ENCODE measurements around the gene TNFSF10.

GRCh38 chr3:172471903-172472302 lies 51.3 kb downstream of the TNFSF10 start:
- no peak for TF ChIP-seq CTCF (IDR thresholded peaks at IDR 0.05)
- TF ChIP-seq EZH2 (IDR thresholded peaks at IDR 0.05; ENCODE audit: borderline replicate concordance, insufficient read depth, low read depth, low read length, poor library complexity, severe bottlenecking): no peak
